Small intestine (tissue), 7 donors: ENCODE data around the gene DAZAP1. TPM values are rescaled to one million over a fixed set of nuclear protein-coding genes. Genes with fewer than 3 reads are reported as not detected.

Experiments
- DNase-seq, 2 donors: peaks; one replicate each; pipeline versions ENCODE4 v3.0.0 to v3.0.0-alpha.2; 2013
- FAIRE-seq: peaks from 2 replicates; lab custom pipeline; 2012; peaks lifted over from hg19 to GRCh38; lab: Jason Lieb, UNC
- H3K27ac ChIP-seq, 3 donors: one replicate each; pipeline ENCODE4 v1.5.1; 2013; ENCODE audit warnings: low read length in 2 of 3, mild to moderate bottlenecking in 2 of 3, control low read depth in 1 of 3, inconsistent platforms in 1 of 3, low read depth in 1 of 3, moderate library complexity in 1 of 3
- H3K27me3 ChIP-seq, 3 donors: one replicate each; pipeline ENCODE4 v1.6.1; 2013; ENCODE audit warnings: low read length in 3 of 3, inconsistent platforms in 1 of 3; ENCODE audit not compliant: control insufficient read depth in 3 of 3, insufficient read depth in 3 of 3
- H3K36me3 ChIP-seq, 3 donors: one replicate each; pipeline ENCODE4 v1.6.1; 2013; ENCODE audit warnings: low read length in 3 of 3, inconsistent platforms in 1 of 3, low read depth in 1 of 3, mild to moderate bottlenecking in 1 of 3, moderate library complexity in 1 of 3; ENCODE audit not compliant: control insufficient read depth in 3 of 3, insufficient read depth in 2 of 3
- H3K4me1 ChIP-seq, 3 donors: one replicate each; pipeline ENCODE4 v1.6.1; 2013; ENCODE audit warnings: low read length in 2 of 3, inconsistent platforms in 1 of 3, low read depth in 1 of 3, mild to moderate bottlenecking in 1 of 3, moderate library complexity in 1 of 3; ENCODE audit not compliant: control insufficient read depth in 3 of 3, insufficient read depth in 2 of 3
- H3K4me3 ChIP-seq, 3 donors: one replicate each; pipeline ENCODE4 v1.5.1; 2013; ENCODE audit warnings: low read length in 3 of 3, control low read depth in 1 of 3, inconsistent platforms in 1 of 3, low read depth in 1 of 3, mild to moderate bottlenecking in 1 of 3, moderate library complexity in 1 of 3
- H3K9me3 ChIP-seq, 2 donors: one replicate each; pipeline ENCODE4 v1.6.1; 2013; ENCODE audit warnings: low read depth in 1 of 2, low read length in 1 of 2; ENCODE audit not compliant: control insufficient read depth in 2 of 2, insufficient read depth in 1 of 2
- WGBS, 3 donors: extraction: QIAGEN DNeasy Blood & Tissue Kit; methylation state at CpG; one replicate each; pipeline ENCODE4 v1.1.7; 2013; 5-methylcytosine and 5-hydroxymethylcytosine counted together
- polyA plus RNA-seq, 4 donors: library from polyadenylated mRNA; stranded (reverse) in 3 of 4; unstranded in 1 of 4; fragments of 200-250 nt in 3 of 4; fragments of 120-200 nt in 1 of 4; gene quantifications; one replicate each; pipeline versions ENCODE4 v1.2.1 to v1.2.3, GENCODE V29; 2013
- donor health status: healthy with polysubstance abuse.
- donor health status: control.
- donor health status: control.
- donor health status: Bipolar disorder and iron deficiency.
- donor health status: healthy.

The DAZAP1 gene
- polyA plus RNA-seq, 4 donors, result 60.2 to 124 (median 80.5) TPM

DNA sequence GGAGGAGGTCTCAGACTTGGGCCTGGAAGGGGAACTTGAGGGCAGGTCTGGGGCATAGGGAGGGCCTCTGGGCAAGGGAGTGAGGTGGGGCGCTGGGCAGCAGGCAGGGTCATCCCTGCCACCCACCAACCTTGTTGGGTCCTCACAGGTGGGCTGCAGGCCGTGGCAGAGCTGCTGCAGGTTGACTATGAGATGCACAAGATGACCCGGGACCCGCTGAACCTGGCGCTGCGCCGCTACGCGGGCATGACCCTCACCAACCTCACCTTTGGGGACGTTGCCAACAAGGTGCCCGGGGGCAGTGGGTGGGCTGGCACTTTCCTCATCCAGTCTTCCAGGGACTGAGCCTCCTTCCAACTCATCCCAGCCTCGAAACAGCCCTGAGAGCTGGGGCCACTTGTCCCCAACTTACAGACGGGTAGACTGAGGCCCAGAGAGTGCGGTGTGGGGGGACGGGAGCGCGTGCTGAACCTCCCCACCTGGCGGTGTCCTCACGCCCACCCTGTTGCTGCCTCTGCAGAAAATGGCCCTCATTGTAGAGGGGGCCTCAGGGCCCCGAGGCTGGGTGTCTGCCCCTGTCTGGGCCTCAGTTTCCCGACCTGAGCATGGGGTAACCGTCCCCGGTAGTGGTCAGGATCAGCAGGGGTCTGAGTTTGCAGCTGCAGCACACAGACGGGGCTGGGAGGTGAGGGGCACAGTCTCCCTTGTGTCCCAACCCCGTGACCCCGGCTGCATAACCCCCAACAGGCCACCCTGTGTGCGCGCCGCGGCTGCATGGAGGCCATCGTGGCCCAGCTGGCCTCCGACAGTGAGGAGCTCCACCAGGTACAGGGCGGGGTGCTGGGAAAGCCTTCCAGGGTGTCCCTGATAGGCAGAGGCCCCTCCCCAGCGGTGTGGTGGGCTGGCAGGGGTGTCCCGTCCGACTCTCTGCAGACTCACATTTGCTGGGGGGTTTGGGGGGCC lies 52.9 kb downstream of the DAZAP1 start:
- Histone ChIP-seq H3K4me3 (no peak overlapping the region), H3K27ac (no peak overlapping the region), H3K4me1 (peaks cover 0 to 11% (median 0%) of the 10 kb centered on the region in 3 donors), H3K27me3 (peaks cover 5 to 54% (median 12%) of the 10 kb centered on the region in 3 donors), H3K9me3 (no peaks in the 10 kb centered on the region), H3K36me3 (peaks cover 0 to 18% (median 0%) of the 10 kb centered on the region in 3 donors)
- no peak for DNase-seq
- FAIRE-seq, result no peak
- 90 to 93% (median 90%) methylated on average over 31 to 36 of the region's 36 CpGs for WGBS, 3 donors

- peaks cover 0 to 7% (median 0%) of the 10 kb centered on the region in 3 donors for H3K4me1 ChIP-seq
- H3K4me3 ChIP-seq, result no peak overlapping the region
- H3K36me3 ChIP-seq, result peaks cover 0 to 18% (median 0%) of the 10 kb centered on the region in 3 donors
- no peak overlapping the region for H3K27ac ChIP-seq
- DNase-seq (no peak), FAIRE-seq (no peak)
- no peaks in the 10 kb centered on the region for H3K9me3 ChIP-seq
- 91 to 95% (median 92%) methylated on average over 24 of the region's 24 CpGs for WGBS, 3 donors
- H3K27me3 ChIP-seq, result peaks cover 7 to 53% (median 18%) of the 10 kb centered on the region in 3 donors
Observed at GRCh38 chr19:1461862-1462261, 54.5 kb downstream of the DAZAP1 start.

GRCh38 chr19:1465191-1466016 lies 58.0 kb downstream of the DAZAP1 start:
- Histone ChIP-seq H3K9me3 (no peaks in the 10 kb centered on the region), H3K4me1 (peaks cover 5 to 24% (median 8%) of the 10 kb centered on the region in 3 donors), H3K36me3 (peaks cover 0 to 11% (median 0%) of the 10 kb centered on the region in 3 donors), H3K4me3 (peak overlapping the region in 1 of 3 donors; percentile 35), H3K27ac (no peak overlapping the region), H3K27me3 (peaks cover 27 to 54% (median 36%) of the 10 kb centered on the region in 3 donors)
- no peak for FAIRE-seq
- peak; percentile 81 to 85 for DNase-seq
- 31 to 40% (median 32%) methylated on average over 63 to 83 of the region's 83 CpGs for WGBS, 3 donors

- H3K9me3 ChIP-seq, result no peaks in the 10 kb centered on the region
- no peak overlapping the region for H3K4me3 ChIP-seq
- no peak for DNase-seq
- no peak for FAIRE-seq
- 37 to 45% (median 42%) methylated on average over 31 to 41 of the region's 41 CpGs for WGBS, 3 donors
- H3K36me3 ChIP-seq, result peaks cover 0 to 5% (median 0%) of the 10 kb centered on the region in 3 donors
- H3K27me3 ChIP-seq, result peaks cover 30 to 59% (median 38%) of the 10 kb centered on the region in 3 donors
- H3K4me1 ChIP-seq, result peaks cover 5 to 29% (median 8%) of the 10 kb centered on the region in 3 donors
- H3K27ac ChIP-seq, result no peak overlapping the region
Observed at GRCh38 chr19:1466018-1466460, 58.7 kb downstream of the DAZAP1 start.

- H3K9me3 ChIP-seq, result no peaks in the 10 kb centered on the region
- H3K27ac ChIP-seq, result no peak overlapping the region
- no peak for FAIRE-seq
- peaks cover 8 to 35% (median 8%) of the 10 kb centered on the region in 3 donors for H3K4me1 ChIP-seq
- H3K36me3 ChIP-seq, result peaks cover 0 to 3% (median 0%) of the 10 kb centered on the region in 3 donors
- 27 to 35% (median 31%) methylated on average over 67 to 70 of the region's 70 CpGs for WGBS, 3 donors
- peaks cover 33 to 65% (median 41%) of the 10 kb centered on the region in 3 donors for H3K27me3 ChIP-seq
- no peak overlapping the region for H3K4me3 ChIP-seq
- peak in 1 of 2 donors; percentile 48 for DNase-seq
Observed at GRCh38 chr19:1466461-1467214, 59.3 kb downstream of the DAZAP1 start.

DNA sequence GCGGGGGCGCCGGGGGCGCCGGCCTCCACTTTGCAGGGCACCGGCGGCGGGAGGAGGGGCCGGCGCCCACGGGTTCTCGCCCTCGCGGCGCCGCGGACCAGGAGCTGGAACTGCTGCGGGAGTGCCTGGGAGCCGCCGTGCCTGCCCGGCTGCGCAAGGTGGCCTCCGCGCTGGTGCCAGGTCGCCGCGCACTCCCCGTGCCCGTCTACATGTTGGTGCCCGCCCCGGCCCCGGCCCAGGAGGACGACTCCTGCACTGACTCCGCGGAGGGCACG lies 59.8 kb downstream of the DAZAP1 start:
- H3K27me3 ChIP-seq, result peaks cover 33 to 70% (median 41%) of the 10 kb centered on the region in 3 donors
- no peak overlapping the region for H3K27ac ChIP-seq
- 0 to 4% (median 3%) methylated on average over 17 to 36 of the region's 36 CpGs for WGBS, 3 donors
- FAIRE-seq (no peak), DNase-seq (peak in 1 of 2 donors; percentile 33)
- no peaks in the 10 kb centered on the region for H3K36me3 ChIP-seq
- peaks cover 8 to 40% (median 8%) of the 10 kb centered on the region in 3 donors for H3K4me1 ChIP-seq
- H3K4me3 ChIP-seq, result no peak overlapping the region
- no peaks in the 10 kb centered on the region for H3K9me3 ChIP-seq

DNA sequence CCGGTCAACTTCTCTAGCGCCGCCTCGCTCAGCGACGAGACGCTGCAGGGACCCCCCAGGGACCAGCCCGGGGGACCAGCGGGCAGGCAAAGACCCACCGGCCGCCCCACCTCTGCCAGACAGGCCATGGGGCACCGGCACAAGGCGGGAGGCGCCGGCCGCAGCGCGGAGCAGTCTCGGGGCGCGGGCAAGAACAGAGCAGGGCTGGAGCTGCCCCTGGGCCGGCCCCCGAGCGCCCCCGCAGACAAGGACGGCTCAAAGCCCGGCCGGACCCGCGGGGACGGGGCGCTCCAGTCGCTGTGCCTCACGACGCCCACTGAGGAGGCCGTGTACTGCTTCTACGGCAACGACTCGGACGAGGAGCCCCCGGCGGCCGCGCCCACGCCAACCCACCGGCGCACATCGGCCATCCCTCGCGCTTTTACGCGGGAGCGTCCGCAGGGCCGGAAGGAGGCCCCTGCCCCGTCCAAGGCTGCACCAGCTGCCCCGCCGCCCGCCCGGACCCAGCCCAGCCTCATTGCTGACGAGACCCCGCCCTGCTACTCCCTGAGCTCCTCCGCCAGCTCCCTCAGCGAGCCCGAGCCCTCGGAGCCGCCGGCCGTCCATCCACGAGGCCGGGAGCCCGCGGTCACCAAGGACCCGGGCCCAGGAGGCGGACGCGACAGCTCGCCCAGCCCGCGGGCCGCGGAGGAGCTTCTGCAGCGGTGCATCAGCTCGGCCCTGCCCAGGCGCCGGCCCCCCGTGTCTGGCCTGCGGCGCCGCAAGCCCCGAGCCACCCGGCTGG lies 60.3 kb downstream of the DAZAP1 start:
- Histone ChIP-seq H3K9me3 (no peaks in the 10 kb centered on the region), H3K4me3 (peak overlapping the region in 1 of 3 donors; percentile 43), H3K36me3 (no peaks in the 10 kb centered on the region), H3K4me1 (peaks cover 8 to 44% (median 8%) of the 10 kb centered on the region in 3 donors), H3K27ac (no peak overlapping the region), H3K27me3 (peaks cover 33 to 76% (median 41%) of the 10 kb centered on the region in 3 donors)
- 2 to 5% (median 4%) methylated on average over 66 to 92 of the region's 92 CpGs for whole genome bisulfite sequencing, 3 donors
- no peak for FAIRE-seq
- DNase-seq, result no peak
